Measurements from ENCODE around the gene TMEM132D.

TMEM132D gene

GRCh38 chr12:129665414-129665813 lies 238.4 kb downstream of the TMEM132D start:
- no peak for DNase-seq (ENCODE audit: low read depth in 4 of 4, low spot score in 1 of 4)

DNA sequence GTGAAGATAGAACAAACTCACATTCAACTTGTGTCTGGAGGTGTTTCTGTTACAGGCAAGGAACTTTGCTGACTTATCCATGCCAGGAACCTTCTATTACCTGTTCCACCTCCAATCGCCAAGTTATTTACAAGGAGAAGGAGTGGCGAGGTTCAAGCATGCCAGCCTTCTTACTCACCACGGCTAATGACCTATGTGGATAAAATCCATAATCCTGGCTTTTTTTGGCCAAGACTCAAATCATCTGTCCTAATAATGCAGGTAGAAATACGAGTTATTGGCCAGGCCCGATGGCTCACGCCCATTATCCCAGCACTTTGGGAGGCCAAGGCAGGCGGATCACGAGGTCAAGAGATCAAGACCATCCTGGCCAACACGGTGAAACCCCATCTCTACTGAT lies 241.6 kb downstream of the TMEM132D start:
- DNase-seq (ENCODE audit: low read depth in 4 of 4, low spot score in 1 of 4) = no peak

GRCh38 chr12:129660946-129661345 lies 242.9 kb downstream of the TMEM132D start:
- no peak for DNase-seq (ENCODE audit: low read depth in 4 of 4, low spot score in 1 of 4)

- DNase-seq (ENCODE audit: low read depth in 4 of 4, low spot score in 1 of 4) = no peak
These were observed 243.7 kb downstream of the TMEM132D start for GRCh38 chr12:129659961-129660622.

- no peak for DNase-seq (ENCODE audit: low read depth in 4 of 4, low spot score in 1 of 4)
These were observed 246.6 kb downstream of the TMEM132D start for GRCh38 chr12:129657179-129657578.

DNA sequence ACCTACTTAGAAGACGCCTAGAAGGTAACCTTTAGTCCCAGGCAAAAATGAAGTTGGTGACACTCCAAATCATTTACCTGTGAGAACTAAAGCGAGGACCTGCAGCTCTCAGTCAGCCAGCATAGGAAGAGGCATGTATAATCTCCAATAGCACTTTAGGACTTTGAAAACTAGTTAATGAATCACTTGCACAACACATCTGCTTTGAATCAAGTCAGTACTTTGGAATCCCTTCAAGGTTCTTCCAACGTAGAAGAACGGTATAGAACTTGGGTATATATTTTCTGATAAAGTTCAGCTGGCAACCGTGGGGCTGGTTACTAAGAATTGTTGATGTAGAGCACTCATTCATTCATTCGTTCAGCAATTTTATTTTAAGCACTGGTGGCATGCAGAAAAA lies 251.9 kb downstream of the TMEM132D start:
- no peak for DNase-seq (ENCODE audit: low read depth in 4 of 4, low spot score in 1 of 4)

GRCh38 chr12:129641926-129642325 lies 261.9 kb downstream of the TMEM132D start:
- DNase-seq (ENCODE audit: low read depth in 4 of 4, low spot score in 1 of 4) = no peak

GRCh38 chr12:129635021-129635685 lies 268.7 kb downstream of the TMEM132D start:
- DNase-seq (ENCODE audit: low read depth in 4 of 4, low spot score in 1 of 4) = no peak

- DNase-seq (ENCODE audit: low read depth in 4 of 4, low spot score in 1 of 4) = no peak
These were observed 272.5 kb downstream of the TMEM132D start for GRCh38 chr12:129631316-129631715.

DNA sequence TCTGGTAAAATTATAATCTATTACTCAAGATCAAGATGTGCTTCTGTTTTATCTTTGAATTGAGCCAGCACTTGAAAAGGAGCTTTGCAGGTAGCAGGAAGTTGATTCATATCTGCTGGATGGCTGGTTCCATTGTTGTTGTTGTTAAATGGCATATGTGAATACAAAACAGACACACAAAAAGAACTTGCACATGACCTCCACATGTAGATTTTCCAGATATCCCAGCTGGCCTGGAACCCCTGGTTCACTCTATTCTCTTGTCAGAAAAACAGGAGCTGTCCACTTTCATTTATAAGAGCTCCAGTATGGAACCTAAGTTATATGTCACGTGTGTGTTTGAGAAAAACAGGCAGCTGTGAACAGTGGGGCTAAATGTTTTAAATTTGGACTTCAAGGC lies 273.9 kb downstream of the TMEM132D start:
- no peak for DNase-seq (ENCODE audit: low read depth in 4 of 4, low spot score in 1 of 4)

DNA sequence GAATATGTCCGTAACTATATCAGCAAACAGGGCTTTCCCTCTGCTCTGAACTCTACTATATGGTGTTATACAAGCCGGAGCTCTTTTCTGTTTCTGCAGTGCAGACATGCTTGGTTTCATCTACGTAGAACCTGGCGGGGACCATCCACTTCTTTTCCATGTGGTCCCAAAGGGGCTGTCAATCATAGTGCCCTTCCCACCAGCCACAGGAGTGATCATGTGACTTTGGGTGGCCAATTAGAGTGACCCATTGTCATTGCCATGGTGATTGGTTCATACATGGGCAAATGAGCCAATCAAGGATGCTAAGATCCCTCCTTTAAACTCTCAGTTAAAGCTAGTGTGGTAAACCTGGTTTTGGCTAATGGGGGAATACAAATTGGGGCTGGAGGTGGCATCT lies 281.3 kb downstream of the TMEM132D start:
- DNase-seq (ENCODE audit: low read depth in 4 of 4, low spot score in 1 of 4) = no peak

DNA sequence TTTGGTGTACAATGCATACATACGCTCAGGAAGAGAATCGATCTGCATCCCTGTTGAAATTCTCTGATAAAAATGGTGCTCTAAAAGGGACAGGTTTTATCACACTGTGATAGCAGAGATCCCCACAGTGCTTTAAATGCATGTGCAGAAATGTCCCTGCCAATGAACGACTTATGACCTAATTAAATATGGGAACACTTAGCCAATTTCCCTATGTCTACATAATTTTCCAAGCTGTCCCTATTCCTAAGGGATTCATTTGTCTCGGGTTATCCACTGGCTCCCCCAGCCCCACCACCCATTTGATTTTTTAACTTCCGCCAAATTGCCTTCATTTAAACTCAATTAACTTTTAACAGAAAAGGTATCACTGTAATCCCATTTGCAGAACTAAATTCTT lies 284.6 kb downstream of the TMEM132D start:
- no peak for DNase-seq (ENCODE audit: low read depth in 4 of 4, low spot score in 1 of 4)

GRCh38 chr12:129617849-129618248 lies 286.0 kb downstream of the TMEM132D start:
- no peak for DNase-seq (ENCODE audit: low read depth in 4 of 4, low spot score in 1 of 4)

- DNase-seq (ENCODE audit: low read depth in 4 of 4, low spot score in 1 of 4) = no peak
These were observed 288.8 kb downstream of the TMEM132D start for GRCh38 chr12:129615001-129615400.

GRCh38 chr12:129614221-129614885 lies 289.5 kb downstream of the TMEM132D start:
- no peak for DNase-seq (ENCODE audit: low read depth in 4 of 4, low spot score in 1 of 4)

DNA sequence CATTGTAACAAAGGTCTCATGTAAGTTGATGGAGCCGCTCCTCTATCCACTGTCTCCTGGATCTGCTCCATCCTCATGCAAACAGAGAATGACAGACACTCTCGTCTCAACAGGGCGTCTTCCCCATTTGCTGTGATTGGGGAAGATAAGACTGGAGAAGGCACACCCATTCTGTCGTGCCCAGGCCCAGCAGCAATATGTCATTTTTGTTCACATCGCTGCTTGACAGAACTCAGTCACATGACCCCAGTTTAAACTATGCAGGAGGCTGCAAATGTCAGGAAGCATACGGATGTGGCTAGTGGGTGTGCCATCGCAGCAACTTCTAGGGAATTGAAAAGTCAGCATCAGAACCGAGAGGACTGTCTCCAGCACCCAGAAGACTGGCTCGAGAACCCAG lies 290.5 kb downstream of the TMEM132D start:
- no peak for DNase-seq (ENCODE audit: low read depth in 4 of 4, low spot score in 1 of 4)

GRCh38 chr12:129610601-129611120 lies 293.2 kb downstream of the TMEM132D start:
- DNase-seq (ENCODE audit: low read depth in 4 of 4, low spot score in 1 of 4) = no peak

GRCh38 chr12:129607756-129608155 lies 296.1 kb downstream of the TMEM132D start:
- DNase-seq (ENCODE audit: low read depth in 4 of 4, low spot score in 1 of 4) = no peak

DNA sequence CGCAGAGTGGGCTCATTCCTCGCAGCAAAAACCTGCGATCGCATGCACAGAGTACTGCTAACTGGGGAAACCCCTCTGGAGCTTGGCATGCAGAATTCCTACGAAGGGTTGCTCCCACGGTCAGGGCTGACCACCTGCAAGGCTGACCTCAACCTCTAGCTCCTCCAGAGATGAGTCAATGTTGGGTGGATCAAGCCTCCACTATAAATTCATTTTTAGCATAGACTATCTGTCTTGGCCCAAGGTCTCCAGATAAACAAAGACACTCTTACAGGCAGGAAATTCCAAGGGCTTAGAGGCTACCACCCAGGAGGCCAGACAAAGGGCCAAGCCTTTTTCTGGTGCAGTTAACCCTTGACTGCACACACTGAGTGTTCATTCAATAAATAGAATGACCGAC lies 296.5 kb downstream of the TMEM132D start:
- DNase-seq (ENCODE audit: low read depth in 4 of 4, low spot score in 1 of 4) = no peak

DNA sequence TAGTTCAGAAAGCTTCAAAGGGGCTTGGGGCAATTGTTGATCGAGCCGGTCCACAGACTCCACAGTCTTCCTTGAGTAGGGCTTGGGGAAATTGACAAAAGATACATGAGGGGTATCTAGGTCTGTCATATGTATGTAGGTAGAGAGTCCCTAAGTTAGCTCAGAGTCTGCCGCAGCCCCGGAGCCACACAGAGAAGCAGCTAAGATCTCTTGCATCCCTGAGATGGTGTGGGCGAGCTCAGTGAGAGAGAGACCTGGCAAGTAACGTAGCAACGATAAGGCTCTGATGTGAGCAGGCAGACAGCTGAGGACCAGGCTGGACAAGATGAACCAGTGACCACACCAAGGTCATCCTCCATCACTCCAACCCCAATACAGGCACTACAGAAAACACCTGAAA lies 297.6 kb downstream of the TMEM132D start:
- DNase-seq (ENCODE audit: low read depth in 4 of 4, low spot score in 1 of 4) = no peak

DNA sequence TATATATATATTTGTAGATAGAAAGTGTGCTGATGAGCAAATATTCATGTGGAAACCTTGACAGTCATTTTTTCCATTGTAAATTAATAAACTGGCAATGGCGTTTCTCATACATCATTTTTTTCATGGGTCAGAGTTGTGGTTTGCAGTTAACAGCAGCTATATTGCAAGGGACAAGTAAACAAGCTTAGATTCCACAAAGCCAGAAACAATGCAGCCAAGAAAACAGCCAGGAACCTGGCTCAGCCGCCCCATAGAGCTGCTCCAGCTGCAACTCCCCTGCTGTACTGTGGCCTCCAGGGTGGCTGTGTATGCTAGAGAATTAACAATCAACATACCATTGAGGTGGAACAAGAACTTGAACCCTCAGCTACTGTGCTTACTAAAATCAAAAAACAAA lies 298.2 kb downstream of the TMEM132D start:
- DNase-seq (ENCODE audit: low read depth in 4 of 4, low spot score in 1 of 4) = no peak

- DNase-seq (ENCODE audit: low read depth in 4 of 4, low spot score in 1 of 4) = no peak
These were observed 299.3 kb downstream of the TMEM132D start for GRCh38 chr12:129604506-129604905.
